ENCODE data around the gene FRMD4B.

FRMD4B gene

GRCh38 chr3:69137412-69137811, 248.5 kb downstream of the FRMD4B start:
- DNase-seq (ENCODE audit: low read depth in 3 of 3, low spot score in 1 of 3), result no peak

- no peak for DNase-seq (ENCODE audit: low read depth in 3 of 3, low spot score in 1 of 3)
Measured at GRCh38 chr3:69137005-69137404, 248.9 kb downstream of the FRMD4B start.

GRCh38 chr3:69130689-69131088, 255.2 kb downstream of the FRMD4B start:
- no peak for DNase-seq (ENCODE audit: low read depth in 3 of 3, low spot score in 1 of 3)

- DNase-seq (ENCODE audit: low read depth in 3 of 3, low spot score in 1 of 3), result no peak
Measured at GRCh38 chr3:69129531-69129930, 256.4 kb downstream of the FRMD4B start.

GRCh38 chr3:69128509-69128908, 257.4 kb downstream of the FRMD4B start:
- no peak for DNase-seq (ENCODE audit: low read depth in 3 of 3, low spot score in 1 of 3)

- DNase-seq (ENCODE audit: low read depth in 3 of 3, low spot score in 1 of 3), result no peak
Measured at GRCh38 chr3:69126999-69127398, 258.9 kb downstream of the FRMD4B start.

GRCh38 chr3:69126216-69126615, 259.7 kb downstream of the FRMD4B start:
- no peak for DNase-seq (ENCODE audit: low read depth in 3 of 3, low spot score in 1 of 3)

GRCh38 chr3:69122403-69122802, 263.5 kb downstream of the FRMD4B start, which contains the start of gene LMOD3:
Gene LMOD3, minus strand, starts transcription at chr3:69122595. Its CDS starts 209 bp downstream, at chr3:69122386.
- DNase-seq (ENCODE audit: low read depth in 3 of 3, low spot score in 1 of 3), result no peak

- no peak for DNase-seq (ENCODE audit: low read depth in 3 of 3, low spot score in 1 of 3)
Measured at GRCh38 chr3:69121950-69122349, 263.9 kb downstream of the FRMD4B start.

- DNase-seq (ENCODE audit: low read depth in 3 of 3, low spot score in 1 of 3), result no peak
Measured at GRCh38 chr3:69121513-69121912, 264.4 kb downstream of the FRMD4B start.

- DNase-seq (ENCODE audit: low read depth in 3 of 3, low spot score in 1 of 3), result peak; percentile 53 to 67 (median 57)
Measured at GRCh38 chr3:69120879-69121464, 264.9 kb downstream of the FRMD4B start.

Measured in stimulated activated CD4-positive, alpha-beta T cell treated with anti-CD3 and anti-CD28 coated beads, TNF-alpha, amount 100 ng/mL, for 1 hour (primary cell).